NCI-H82 treated with DMSO at 0.1 percent for 48 hours (cell line): Measurements from ENCODE around the gene TUBGCP2.

Source experiments
- DNase-seq: peaks from one replicate; lab custom pipeline; 2025; ENCODE audit not compliant: unreplicated experiment; lab: John Stamatoyannopoulos, UW

Gene TUBGCP2

GRCh38 chr10:133308421-133309099 is at the start of gene TUBGCP2, which contains the start of gene ZNF511:
Gene TUBGCP2, minus strand, starts transcription at chr10:133308872. Its CDS starts 5,931 bp downstream, at chr10:133302941.
Gene ZNF511, plus strand, starts transcription at chr10:133308914. Its CDS starts 30 bp downstream, at chr10:133308944.
- peak; percentile 46 for DNase-seq

- no peak for DNase-seq
Observed at GRCh38 chr10:133357285-133358161, 48.9 kb upstream of the TUBGCP2 start, which contains the start of gene FUOM. Gene FUOM, minus strand, starts transcription at chr10:133358019. Its CDS starts 12 bp downstream, at chr10:133358007.

- no peak for DNase-seq
Observed at GRCh38 chr10:133356549-133357284, 48.0 kb upstream of the TUBGCP2 start.

GRCh38 chr10:133355991-133356390 is 47.3 kb upstream of the TUBGCP2 start:
- no peak for DNase-seq

GRCh38 chr10:133355266-133355665 is 46.6 kb upstream of the TUBGCP2 start:
- DNase-seq, result no peak

GRCh38 chr10:133354672-133355240 is 46.1 kb upstream of the TUBGCP2 start:
- no peak for DNase-seq

GRCh38 chr10:133353988-133354605 is 45.4 kb upstream of the TUBGCP2 start:
- DNase-seq, result no peak

GRCh38 chr10:133353202-133353959 is 44.7 kb upstream of the TUBGCP2 start:
- no peak for DNase-seq

GRCh38 chr10:133351408-133352318 is 43.0 kb upstream of the TUBGCP2 start:
- no peak for DNase-seq

GRCh38 chr10:133350950-133351329 is 42.3 kb upstream of the TUBGCP2 start:
- DNase-seq, result no peak

- no peak for DNase-seq
Observed at GRCh38 chr10:133350283-133350949, 41.7 kb upstream of the TUBGCP2 start.

GRCh38 chr10:133349577-133350011 is 40.9 kb upstream of the TUBGCP2 start:
- DNase-seq, result no peak

- no peak for DNase-seq
Observed at GRCh38 chr10:133349160-133349568, 40.5 kb upstream of the TUBGCP2 start.

GRCh38 chr10:133347710-133348517 is 39.2 kb upstream of the TUBGCP2 start:
- DNase-seq, result no peak

GRCh38 chr10:133346413-133346812 is 37.7 kb upstream of the TUBGCP2 start:
- no peak for DNase-seq

- no peak for DNase-seq
Observed at GRCh38 chr10:133344236-133344635, 35.6 kb upstream of the TUBGCP2 start.

- no peak for DNase-seq
Observed at GRCh38 chr10:133343558-133343957, 34.9 kb upstream of the TUBGCP2 start.
